PFSK-1 (cell line): Measurements from ENCODE around the gene ZFYVE26.

Experiments
- TAF1 ChIP-seq: IDR thresholded peaks from 2 replicates; pipeline ENCODE4 v1.6.1; 2012; ENCODE audit warnings: low read length, control low read depth, borderline replicate concordance; ENCODE audit not compliant: insufficient read depth
- TF ChIP-seq, protein P1 (sequence below), 2 experiments: IDR thresholded peaks; 2 replicates each; pipeline versions ENCODE4 v1.6.1 to v1.8.0; 2011 to 2012; ENCODE audit warnings: low read depth in 2 of 2, low read length in 2 of 2, control low read depth in 1 of 2, inconsistent platforms in 1 of 2, mild to moderate bottlenecking in 1 of 2, moderate library complexity in 1 of 2; ENCODE audit not compliant: insufficient read depth in 1 of 2

DNA sequence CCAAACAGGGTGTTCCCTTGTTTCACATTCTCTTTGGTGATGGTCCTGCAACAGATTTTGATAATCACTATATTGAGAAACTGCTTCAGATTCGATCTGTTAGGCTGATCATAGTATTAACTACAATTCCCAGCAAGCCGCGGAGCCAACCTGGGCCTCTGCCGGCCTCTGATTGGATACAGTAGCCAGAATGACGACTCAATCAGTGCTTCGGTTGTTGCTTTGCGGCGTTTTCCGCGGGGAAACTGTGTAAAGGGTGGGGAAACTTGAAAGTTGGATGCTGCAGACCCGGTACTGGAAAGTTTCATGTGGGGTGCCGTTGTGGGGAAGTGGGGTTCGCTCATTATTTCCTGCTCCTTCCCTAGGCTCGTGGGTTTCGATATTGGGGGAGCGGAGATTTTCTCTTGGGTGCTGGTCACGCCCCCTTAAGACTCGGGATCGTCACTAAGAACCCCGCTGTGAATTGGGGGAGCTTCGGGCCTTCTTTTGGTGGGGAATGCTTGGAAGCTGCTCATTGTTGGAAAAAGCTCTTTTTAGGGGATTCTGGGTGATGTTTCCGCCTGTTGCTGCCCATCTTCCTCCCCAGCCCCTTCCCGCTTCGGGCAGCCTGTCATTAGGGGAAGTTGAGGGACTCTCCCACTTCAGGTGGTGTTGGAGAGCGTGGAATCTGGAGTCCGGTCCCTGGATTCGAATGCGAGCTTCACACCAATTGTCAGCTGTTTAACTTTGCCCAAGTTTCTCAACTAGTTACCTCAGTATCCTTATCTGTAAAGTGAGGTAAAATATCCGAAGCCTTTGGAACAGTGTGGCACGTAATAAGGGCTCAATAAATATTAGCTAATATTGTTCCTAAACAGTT lies 3.4 kb upstream of the ZFYVE26 start, which contains the start of gene RAD51B:
- no peak for TF ChIP-seq TAF1
- TF ChIP-seq, protein P1, sequence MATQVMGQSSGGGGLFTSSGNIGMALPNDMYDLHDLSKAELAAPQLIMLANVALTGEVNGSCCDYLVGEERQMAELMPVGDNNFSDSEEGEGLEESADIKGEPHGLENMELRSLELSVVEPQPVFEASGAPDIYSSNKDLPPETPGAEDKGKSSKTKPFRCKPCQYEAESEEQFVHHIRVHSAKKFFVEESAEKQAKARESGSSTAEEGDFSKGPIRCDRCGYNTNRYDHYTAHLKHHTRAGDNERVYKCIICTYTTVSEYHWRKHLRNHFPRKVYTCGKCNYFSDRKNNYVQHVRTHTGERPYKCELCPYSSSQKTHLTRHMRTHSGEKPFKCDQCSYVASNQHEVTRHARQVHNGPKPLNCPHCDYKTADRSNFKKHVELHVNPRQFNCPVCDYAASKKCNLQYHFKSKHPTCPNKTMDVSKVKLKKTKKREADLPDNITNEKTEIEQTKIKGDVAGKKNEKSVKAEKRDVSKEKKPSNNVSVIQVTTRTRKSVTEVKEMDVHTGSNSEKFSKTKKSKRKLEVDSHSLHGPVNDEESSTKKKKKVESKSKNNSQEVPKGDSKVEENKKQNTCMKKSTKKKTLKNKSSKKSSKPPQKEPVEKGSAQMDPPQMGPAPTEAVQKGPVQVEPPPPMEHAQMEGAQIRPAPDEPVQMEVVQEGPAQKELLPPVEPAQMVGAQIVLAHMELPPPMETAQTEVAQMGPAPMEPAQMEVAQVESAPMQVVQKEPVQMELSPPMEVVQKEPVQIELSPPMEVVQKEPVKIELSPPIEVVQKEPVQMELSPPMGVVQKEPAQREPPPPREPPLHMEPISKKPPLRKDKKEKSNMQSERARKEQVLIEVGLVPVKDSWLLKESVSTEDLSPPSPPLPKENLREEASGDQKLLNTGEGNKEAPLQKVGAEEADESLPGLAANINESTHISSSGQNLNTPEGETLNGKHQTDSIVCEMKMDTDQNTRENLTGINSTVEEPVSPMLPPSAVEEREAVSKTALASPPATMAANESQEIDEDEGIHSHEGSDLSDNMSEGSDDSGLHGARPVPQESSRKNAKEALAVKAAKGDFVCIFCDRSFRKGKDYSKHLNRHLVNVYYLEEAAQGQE (IDR thresholded peaks at IDR 0.05; ENCODE audit: insufficient read depth in 1 of 2, low read depth in 2 of 2, low read length in 2 of 2) = no peak
